Psoas muscle (tissue), 8 donors: ENCODE measurements around the gene KCNK3. TPM values are rescaled to one million over a fixed set of nuclear protein-coding genes. Genes with fewer than 3 reads are reported as not detected.

Experiments
- ATAC-seq, 4 donors: fragments of 200-7000 bp; cut with Tn5 transposase; one replicate each; pipeline ENCODE4 v1.9.1; 2020; ENCODE audit warnings: moderate library complexity in 3 of 4, mild to moderate bottlenecking in 2 of 4
- DNase-seq, 2 donors: peaks; one replicate each; pipeline ENCODE4 v3.0.0-alpha.2; 2020
- H3K27ac ChIP-seq: fragments of 200-600 bp; one replicate; pipeline ENCODE4 v1.8.0; 2022
- H3K27me3 ChIP-seq, 3 donors: fragments of 200-600 bp in 1 of 3; one replicate each; pipeline versions ENCODE4 v1.6.1 to v1.8.0; 2013 to 2022; ENCODE audit warnings: low read length in 2 of 3, mild to moderate bottlenecking in 2 of 3, moderate library complexity in 1 of 3; ENCODE audit not compliant: insufficient read depth in 3 of 3
- H3K36me3 ChIP-seq, 2 donors: fragments of 200-600 bp in 1 of 2; one replicate each; pipeline versions ENCODE4 v1.6.1 to v1.8.0; 2013 to 2022; ENCODE audit warnings: low read depth in 1 of 2, mild to moderate bottlenecking in 1 of 2, moderate library complexity in 1 of 2; ENCODE audit not compliant: insufficient read depth in 1 of 2
- H3K4me1 ChIP-seq: fragments of 200-600 bp; one replicate; pipeline ENCODE4 v1.8.0; 2022
- H3K4me3 ChIP-seq: fragments of 200-600 bp; one replicate; pipeline ENCODE4 v1.8.0; 2022; ENCODE audit warnings: mild to moderate bottlenecking
- H3K9me3 ChIP-seq: fragments of 200-600 bp; one replicate; pipeline ENCODE4 v1.8.0; 2022
- CTCF ChIP-seq: fragments of 200-600 bp; IDR thresholded peaks from one replicate; pipeline ENCODE4 v1.8.0; 2022; ENCODE audit warnings: antibody characterized with exemption
- WGBS, 3 donors: extraction: QIAGEN DNeasy Blood & Tissue Kit; methylation state at CpG; one replicate each; pipeline versions ENCODE4 v1.1.6 to v1.1.7; 2013; 5-methylcytosine and 5-hydroxymethylcytosine counted together
- intact Hi-C, 2 donors: fragments of 100-400 bp; cut with DNase I; formaldehyde crosslinking; loops; one replicate each; pipeline versions ENCODE4 v1.11.0 to v1.14.2; 2022
- polyA plus RNA-seq, 3 donors: library from polyadenylated mRNA; stranded (reverse); fragments of 200-250 nt; gene quantifications; one replicate each; pipeline ENCODE4 v1.2.3, GENCODE V29; 2013
- total RNA-seq, 4 donors: library from RNA; stranded (reverse); fragmentation: NEBNext Ultra II Directional in 2 of 4; extraction: Animal tissue kit (Norgen Biotek cat#: 25700) in 2 of 4; gene quantifications; one replicate each; pipeline versions ENCODE4 v1.2.1 to v1.2.4, GENCODE V29; 2021 to 2023
- donor health status: healthy with polysubstance abuse.
- donor health status: DM: no; HTN: no; CAD: no; lungs with moderate emphysema.
- donor health status: Bipolar disorder and iron deficiency.
- donor health status: healthy.
- donor health status: DM: yes; HTN: yes; CAD: no.
- donor health status: DM: no; HTN: no; CAD: no.
- donor health status: DM: no; HTN: no; CAD: no.
- donor health status: DM: yes; HTN: yes; CAD: no.

Gene KCNK3
- total and polyA plus RNA-seq, 7 donors, result 0.06 to 2.3 (median 0.15) TPM

- Histone ChIP-seq H3K9me3 (no peaks in the 10 kb centered on the region), H3K4me3 (no peak overlapping the region), H3K27ac (no peak overlapping the region), H3K4me1 (no peaks in the 10 kb centered on the region), H3K36me3 (no peaks in the 10 kb centered on the region), H3K27me3 (peaks cover 0 to 27% (median 0%) of the 10 kb centered on the region in 3 donors)
- intact Hi-C loops, result no loop called here
- DNase-seq, result no peak
- ATAC-seq, result no peak
- 57 to 58% (median 57%) methylated on average over 11 of the region's 11 CpGs for WGBS, 3 donors
- no peak for TF ChIP-seq CTCF
Observed at GRCh38 chr2:26672112-26672817, 20.3 kb upstream of the KCNK3 start.

DNA sequence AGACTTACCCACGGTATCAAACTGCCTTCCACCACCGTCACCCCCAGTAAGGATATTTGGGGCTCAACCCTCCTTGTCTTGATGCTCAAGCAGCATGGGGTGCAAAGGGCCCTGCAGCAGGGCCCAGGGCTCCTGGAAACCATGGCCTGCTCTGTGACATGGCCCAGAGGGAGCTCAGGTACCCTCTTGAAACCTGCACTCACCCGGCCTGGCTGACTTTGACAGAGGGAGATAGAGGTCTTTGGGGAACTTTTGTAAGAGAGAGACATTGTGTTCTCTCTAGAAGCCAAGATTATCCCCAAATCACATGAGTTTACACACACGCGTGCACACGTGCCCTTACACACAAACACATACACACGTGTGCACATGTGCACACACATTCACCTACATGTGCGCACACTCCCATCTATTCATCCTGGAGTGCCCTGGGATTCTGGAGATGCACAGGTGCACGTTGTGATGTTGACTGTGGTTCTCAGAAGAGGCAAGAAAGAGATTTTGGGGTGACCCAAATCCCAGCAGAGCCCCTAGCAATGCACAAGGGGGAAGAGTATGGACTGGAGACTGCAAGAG, 19.6 kb upstream of the KCNK3 start:
- Histone ChIP-seq H3K4me3 (no peak overlapping the region), H3K27me3 (peaks cover 0 to 32% (median 0%) of the 10 kb centered on the region in 3 donors), H3K9me3 (no peaks in the 10 kb centered on the region), H3K4me1 (no peaks in the 10 kb centered on the region), H3K36me3 (no peaks in the 10 kb centered on the region), H3K27ac (no peak overlapping the region)
- DNase-seq, result no peak
- WGBS, 3 donors, result 71 to 80% (median 75%) methylated on average over 9 of the region's 9 CpGs
- TF ChIP-seq CTCF, result no peak
- ATAC-seq, result no peak
- intact Hi-C loops, result no loop called here

GRCh38 chr2:26674002-26674751, 18.3 kb upstream of the KCNK3 start:
- Histone ChIP-seq H3K36me3 (no peaks in the 10 kb centered on the region), H3K27ac (no peak overlapping the region), H3K4me1 (no peaks in the 10 kb centered on the region), H3K4me3 (no peak overlapping the region), H3K27me3 (peaks cover 0 to 26% (median 0%) of the 10 kb centered on the region in 3 donors), H3K9me3 (no peaks in the 10 kb centered on the region)
- intact Hi-C loops, result no loop called here
- no peak for ATAC-seq
- DNase-seq, result no peak
- TF ChIP-seq CTCF, result no peak
- 78 to 84% (median 81%) methylated on average over 14 of the region's 14 CpGs for WGBS, 3 donors

DNA sequence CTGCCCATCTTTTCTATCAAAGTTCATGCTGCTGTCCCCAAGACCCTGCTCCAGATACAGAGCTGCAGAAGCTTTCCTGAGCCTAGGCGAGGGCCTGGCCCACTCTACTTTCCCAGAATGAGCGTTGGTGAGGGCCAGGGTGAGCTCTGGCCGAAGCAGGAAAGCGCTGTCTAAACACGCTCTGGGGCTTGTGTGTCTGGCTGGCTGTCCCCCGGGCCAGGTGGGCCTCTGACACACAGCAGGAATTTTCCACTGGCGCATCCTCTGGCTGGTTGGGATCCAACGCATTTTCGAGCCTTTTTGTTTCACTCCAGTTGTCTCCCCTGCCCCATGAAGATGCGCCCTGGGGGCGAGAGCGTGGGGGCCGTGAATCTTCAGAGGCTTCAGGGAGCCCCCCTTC, 17.8 kb upstream of the KCNK3 start:
- Histone ChIP-seq H3K36me3 (no peaks in the 10 kb centered on the region), H3K9me3 (no peaks in the 10 kb centered on the region), H3K27me3 (peaks cover 0 to 23% (median 0%) of the 10 kb centered on the region in 3 donors), H3K4me3 (no peak overlapping the region), H3K27ac (no peak overlapping the region), H3K4me1 (no peaks in the 10 kb centered on the region)
- TF ChIP-seq CTCF, result no peak
- ATAC-seq (no peak), DNase-seq (no peak)
- intact Hi-C loops, result no loop called here
- WGBS, 3 donors, result 68 to 73% (median 69%) methylated on average over 13 of the region's 13 CpGs
